ENCODE measurements around the gene ASIP. TPM values are rescaled to one million over a fixed set of nuclear protein-coding genes. Genes with fewer than 3 reads are reported as not detected.

ASIP gene
- polyA plus RNA-seq, 4 donors, result 0.09 to 3.8 (median 0.30) TPM; not detected in 1

GRCh38 chr20:34302723-34303533 lies 61.7 kb downstream of the ASIP start, which contains the start of gene AHCY:
AHCY (minus strand) TSS chr20:34303355; CDS start chr20:34303270, 85 bp downstream.
- peaks cover 0 to 11% (median 0%) of the 10 kb centered on the region in 3 donors for H3K36me3 ChIP-seq (ENCODE audit: control insufficient read depth in 3 of 3, insufficient read depth in 2 of 3, low read depth in 1 of 3, low read length in 3 of 3)
- peak within 1 kb of the TSS; percentile 71 to 90 (median 87) for H3K27ac ChIP-seq (ENCODE audit: low read depth in 1 of 3, low read length in 2 of 3)
- peak within 1 kb of the TSS; percentile 83 to 89 (median 87) for H3K4me3 ChIP-seq (ENCODE audit: low read depth in 1 of 3, low read length in 3 of 3)
- FAIRE-seq (no peak), DNase-seq (peak; percentile 98 to 99)
- WGBS, 3 donors, result 0% methylated on average over 41 to 79 of the region's 79 CpGs
- H3K27me3 ChIP-seq (ENCODE audit: control insufficient read depth in 3 of 3, insufficient read depth in 3 of 3, low read length in 3 of 3), result no peaks in the 10 kb centered on the region
- H3K4me1 ChIP-seq (ENCODE audit: control insufficient read depth in 3 of 3, insufficient read depth in 2 of 3, low read depth in 1 of 3, low read length in 2 of 3), result peaks cover 0 to 20% (median 0%) of the 10 kb centered on the region in 3 donors
- H3K9me3 ChIP-seq (ENCODE audit: control insufficient read depth in 2 of 2, insufficient read depth in 1 of 2, low read depth in 1 of 2, low read length in 1 of 2), result no peaks in the 10 kb centered on the region

GRCh38 chr20:34305333-34306230 lies 64.4 kb downstream of the ASIP start:
- H3K9me3 ChIP-seq (ENCODE audit: control insufficient read depth in 2 of 2, insufficient read depth in 1 of 2, low read depth in 1 of 2, low read length in 1 of 2), result no peaks in the 10 kb centered on the region
- H3K4me3 ChIP-seq (ENCODE audit: low read depth in 1 of 3, low read length in 3 of 3), result no peak overlapping the region
- no peaks in the 10 kb centered on the region for H3K27me3 ChIP-seq (ENCODE audit: control insufficient read depth in 3 of 3, insufficient read depth in 3 of 3, low read length in 3 of 3)
- WGBS, 3 donors, result 83 to 90% (median 90%) methylated on average over 19 of the region's 19 CpGs
- DNase-seq (no peak), FAIRE-seq (no peak)
- H3K27ac ChIP-seq (ENCODE audit: low read depth in 1 of 3, low read length in 2 of 3), result no peak overlapping the region
- peaks cover 0 to 26% (median 0%) of the 10 kb centered on the region in 3 donors for H3K4me1 ChIP-seq (ENCODE audit: control insufficient read depth in 3 of 3, insufficient read depth in 2 of 3, low read depth in 1 of 3, low read length in 2 of 3)
- H3K36me3 ChIP-seq (ENCODE audit: control insufficient read depth in 3 of 3, insufficient read depth in 2 of 3, low read depth in 1 of 3, low read length in 3 of 3), result peaks cover 0 to 3% (median 0%) of the 10 kb centered on the region in 3 donors

DNA sequence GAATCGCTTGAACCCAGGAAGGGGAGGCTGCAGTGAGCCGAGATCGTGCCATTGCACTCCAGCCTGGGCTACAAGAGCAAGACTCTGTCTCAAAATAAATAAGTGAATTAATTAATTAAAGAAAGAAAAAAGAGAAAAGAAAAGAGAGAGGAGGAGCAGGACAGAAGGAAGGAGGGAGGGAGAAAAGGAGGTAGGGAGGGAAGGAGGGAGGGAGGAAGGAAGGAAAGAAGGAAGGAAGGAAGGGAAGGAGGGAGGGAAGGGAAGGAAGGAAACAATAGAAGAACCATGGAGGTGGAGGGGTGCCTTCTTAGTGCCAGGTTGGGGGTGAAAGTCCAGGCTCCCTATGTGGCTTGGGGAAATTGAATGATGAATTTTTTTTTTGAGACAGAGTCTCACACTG lies 68.5 kb downstream of the ASIP start:
- FAIRE-seq (no peak), DNase-seq (peak in 1 of 2 donors; percentile 36)
- peaks cover 0 to 22% (median 7%) of the 10 kb centered on the region in 3 donors for H3K4me1 ChIP-seq (ENCODE audit: control insufficient read depth in 3 of 3, insufficient read depth in 2 of 3, low read depth in 1 of 3, low read length in 2 of 3)
- H3K9me3 ChIP-seq (ENCODE audit: control insufficient read depth in 2 of 2, insufficient read depth in 1 of 2, low read depth in 1 of 2, low read length in 1 of 2), result no peaks in the 10 kb centered on the region
- no peak overlapping the region for H3K4me3 ChIP-seq (ENCODE audit: low read depth in 1 of 3, low read length in 3 of 3)
- H3K27me3 ChIP-seq (ENCODE audit: control insufficient read depth in 3 of 3, insufficient read depth in 3 of 3, low read length in 3 of 3), result peaks cover 0 to 2% (median 0%) of the 10 kb centered on the region in 3 donors
- 88 to 95% (median 92%) methylated on average over 3 of the region's 3 CpGs for WGBS, 3 donors
- H3K36me3 ChIP-seq (ENCODE audit: control insufficient read depth in 3 of 3, insufficient read depth in 2 of 3, low read depth in 1 of 3, low read length in 3 of 3), result no peaks in the 10 kb centered on the region
- H3K27ac ChIP-seq (ENCODE audit: low read depth in 1 of 3, low read length in 2 of 3), result peak overlapping the region in 2 of 3 donors; percentile 24 to 78

- Histone ChIP-seq H3K27ac (ENCODE audit: low read depth in 1 of 3, low read length in 2 of 3) (peak overlapping the region; percentile 65 to 78 (median 66)), H3K4me3 (ENCODE audit: low read depth in 1 of 3, low read length in 3 of 3) (no peak overlapping the region)
- peak; percentile 73 to 80 for DNase-seq
Observed at GRCh38 chr20:34310481-34311117, 69.4 kb downstream of the ASIP start.

DNA sequence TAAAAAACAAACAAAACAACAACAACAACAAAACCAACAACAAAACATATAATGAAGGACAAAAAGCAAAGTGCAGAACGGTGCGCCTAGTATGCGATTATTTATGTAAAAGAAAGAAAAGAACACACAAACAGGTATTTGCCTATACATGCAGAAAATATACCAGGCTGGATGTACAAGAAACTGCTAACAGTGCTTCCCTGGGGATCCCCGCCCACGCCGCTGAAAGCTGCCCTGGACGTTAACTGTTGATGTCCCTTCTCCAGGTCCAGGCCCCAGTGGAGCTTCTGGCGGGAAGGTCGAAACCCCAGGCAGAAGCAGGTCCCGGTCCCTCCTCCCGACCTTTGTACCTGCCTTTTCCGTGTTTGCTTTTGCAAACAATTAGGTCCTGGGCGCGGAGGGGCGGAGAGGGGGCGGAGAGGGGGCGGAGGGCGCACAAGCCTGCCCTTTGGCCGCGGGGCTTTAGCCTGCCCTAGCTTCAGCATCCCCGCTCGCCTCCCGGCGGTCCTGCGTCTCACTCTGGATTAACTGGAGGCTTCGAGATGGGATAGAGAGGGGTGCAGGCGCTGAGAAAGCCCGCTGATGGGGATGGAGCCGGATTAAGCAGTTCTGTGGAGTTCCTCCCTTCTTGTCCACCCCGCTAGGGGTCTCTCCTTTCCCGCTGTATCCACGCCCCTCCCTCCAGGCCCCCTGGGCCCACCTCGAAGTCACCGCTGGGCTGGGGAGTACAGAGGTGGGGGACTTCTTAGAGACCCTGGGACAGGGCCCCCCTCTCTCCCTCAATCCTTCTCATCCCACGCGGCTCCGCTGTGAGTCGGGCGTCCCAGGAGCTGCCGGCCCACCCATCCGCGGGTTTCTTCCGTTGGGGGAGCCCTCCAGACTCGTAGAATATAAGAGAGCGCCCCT lies 70.1 kb downstream of the ASIP start:
- Histone ChIP-seq H3K27me3 (ENCODE audit: control insufficient read depth in 3 of 3, insufficient read depth in 3 of 3, low read length in 3 of 3) (peaks cover 0 to 2% (median 0%) of the 10 kb centered on the region in 3 donors), H3K36me3 (ENCODE audit: control insufficient read depth in 3 of 3, insufficient read depth in 2 of 3, low read depth in 1 of 3, low read length in 3 of 3) (no peaks in the 10 kb centered on the region), H3K4me3 (ENCODE audit: low read depth in 1 of 3, low read length in 3 of 3) (peak overlapping the region; percentile 18 to 46 (median 22)), H3K4me1 (ENCODE audit: control insufficient read depth in 3 of 3, insufficient read depth in 2 of 3, low read depth in 1 of 3, low read length in 2 of 3) (peaks cover 0 to 22% (median 7%) of the 10 kb centered on the region in 3 donors), H3K27ac (ENCODE audit: low read depth in 1 of 3, low read length in 2 of 3) (peak overlapping the region; percentile 23 to 78 (median 24)), H3K9me3 (ENCODE audit: control insufficient read depth in 2 of 2, insufficient read depth in 1 of 2, low read depth in 1 of 2, low read length in 1 of 2) (no peaks in the 10 kb centered on the region)
- FAIRE-seq (no peak), DNase-seq (peak; percentile 93 to 96)
- 3 to 12% (median 10%) methylated on average over 43 to 45 of the region's 45 CpGs for WGBS, 3 donors

More at GRCh38 chr20:34310481-34311117, 69.4 kb downstream of the ASIP start:
- Histone ChIP-seq H3K36me3 (ENCODE audit: control insufficient read depth in 3 of 3, insufficient read depth in 2 of 3, low read depth in 1 of 3, low read length in 3 of 3) (no peaks in the 10 kb centered on the region), H3K4me1 (ENCODE audit: control insufficient read depth in 3 of 3, insufficient read depth in 2 of 3, low read depth in 1 of 3, low read length in 2 of 3) (peaks cover 0 to 22% (median 7%) of the 10 kb centered on the region in 3 donors), H3K27me3 (ENCODE audit: control insufficient read depth in 3 of 3, insufficient read depth in 3 of 3, low read length in 3 of 3) (peaks cover 0 to 2% (median 0%) of the 10 kb centered on the region in 3 donors), H3K9me3 (ENCODE audit: control insufficient read depth in 2 of 2, insufficient read depth in 1 of 2, low read depth in 1 of 2, low read length in 1 of 2) (no peaks in the 10 kb centered on the region)
- no peak for FAIRE-seq
- 28 to 68% (median 47%) methylated on average over 19 of the region's 19 CpGs for WGBS, 3 donors

DNA sequence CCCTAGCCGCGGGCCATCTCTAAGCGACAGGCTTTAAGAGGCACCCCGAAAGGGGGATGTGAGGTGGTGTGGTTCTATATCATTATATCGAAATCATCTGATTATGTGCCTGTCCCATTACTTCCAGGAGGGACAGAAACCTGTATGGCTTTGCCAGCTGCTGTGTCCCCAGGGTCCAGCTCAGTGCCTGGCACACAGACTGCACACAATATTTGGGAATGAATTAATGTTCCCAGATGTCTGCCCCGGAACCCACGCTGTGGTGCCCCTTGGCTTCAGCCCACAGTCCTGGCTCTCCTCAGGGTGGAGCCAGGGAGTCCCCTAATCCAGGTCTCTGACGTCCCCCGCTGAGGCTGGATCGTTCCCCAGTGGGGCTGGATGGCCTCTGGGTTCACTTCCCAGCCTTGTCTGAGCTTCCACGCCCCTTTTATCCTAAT lies 70.8 kb downstream of the ASIP start:
- 4 to 14% (median 13%) methylated on average over 11 of the region's 11 CpGs for WGBS, 3 donors
- Histone ChIP-seq H3K4me3 (ENCODE audit: low read depth in 1 of 3, low read length in 3 of 3) (peak overlapping the region in 1 of 3 donors; percentile 46), H3K9me3 (ENCODE audit: control insufficient read depth in 2 of 2, insufficient read depth in 1 of 2, low read depth in 1 of 2, low read length in 1 of 2) (no peaks in the 10 kb centered on the region), H3K27me3 (ENCODE audit: control insufficient read depth in 3 of 3, insufficient read depth in 3 of 3, low read length in 3 of 3) (peaks cover 0 to 2% (median 0%) of the 10 kb centered on the region in 3 donors), H3K27ac (ENCODE audit: low read depth in 1 of 3, low read length in 2 of 3) (peak overlapping the region in 2 of 3 donors; percentile 24 to 62), H3K4me1 (ENCODE audit: control insufficient read depth in 3 of 3, insufficient read depth in 2 of 3, low read depth in 1 of 3, low read length in 2 of 3) (peaks cover 0 to 22% (median 7%) of the 10 kb centered on the region in 3 donors), H3K36me3 (ENCODE audit: control insufficient read depth in 3 of 3, insufficient read depth in 2 of 3, low read depth in 1 of 3, low read length in 3 of 3) (no peaks in the 10 kb centered on the region)
- DNase-seq (peak in 1 of 2 donors; percentile 31), FAIRE-seq (no peak)

- no peaks in the 10 kb centered on the region for H3K9me3 ChIP-seq (ENCODE audit: control insufficient read depth in 2 of 2, insufficient read depth in 1 of 2, low read depth in 1 of 2, low read length in 1 of 2)
- DNase-seq, result peak; percentile 94 to 95
- WGBS, 3 donors, result 8 to 10% (median 9%) methylated on average over 14 of the region's 14 CpGs
- no peaks in the 10 kb centered on the region for H3K36me3 ChIP-seq (ENCODE audit: control insufficient read depth in 3 of 3, insufficient read depth in 2 of 3, low read depth in 1 of 3, low read length in 3 of 3)
- no peak overlapping the region for H3K27ac ChIP-seq (ENCODE audit: low read depth in 1 of 3, low read length in 2 of 3)
- peaks cover 0 to 22% (median 7%) of the 10 kb centered on the region in 3 donors for H3K4me1 ChIP-seq (ENCODE audit: control insufficient read depth in 3 of 3, insufficient read depth in 2 of 3, low read depth in 1 of 3, low read length in 2 of 3)
- FAIRE-seq, result no peak
- H3K4me3 ChIP-seq (ENCODE audit: low read depth in 1 of 3, low read length in 3 of 3), result peak overlapping the region in 2 of 3 donors; percentile 2 to 46
- peaks cover 0 to 2% (median 0%) of the 10 kb centered on the region in 3 donors for H3K27me3 ChIP-seq (ENCODE audit: control insufficient read depth in 3 of 3, insufficient read depth in 3 of 3, low read length in 3 of 3)
Observed at GRCh38 chr20:34312544-34313217, 71.5 kb downstream of the ASIP start.
